ENCODE measurements around the gene RHBDD2.
A peak's percentile ranks its signal among the peaks of the same experiment; 100 is the strongest.

The RHBDD2 gene

DNA sequence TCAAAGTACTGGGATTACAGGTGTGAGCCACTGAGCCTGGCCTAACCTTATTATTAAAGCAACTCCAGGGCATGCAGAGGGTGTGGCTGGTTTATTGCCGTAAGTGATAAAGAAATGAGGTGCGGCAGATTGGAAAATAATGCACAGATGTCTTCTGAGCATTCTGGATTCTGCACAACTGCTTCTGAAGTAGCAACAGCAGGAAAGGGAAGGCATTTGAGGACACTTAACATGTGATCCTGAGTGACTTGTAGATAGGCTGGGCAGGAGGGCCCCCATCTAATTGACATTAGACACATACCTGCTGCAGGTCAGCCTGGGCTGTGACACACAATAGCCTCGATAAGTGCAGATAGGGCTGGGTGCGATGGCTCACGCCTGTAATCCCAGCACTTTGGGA lies 5.6 kb downstream of the RHBDD2 start:
- DNase-seq: no peak
- Histone ChIP-seq H3K23ac (ENCODE audit: low read length in 2 of 2) (no peak overlapping the region), H3K79me1 (replicated peaks; ENCODE audit: low read length, poor library complexity, severe bottlenecking) (peaks cover 39% of the 10 kb centered on the region), H2BK15ac (ENCODE audit: low read depth, poor library complexity, severe bottlenecking) (no peak overlapping the region), H2BK5ac (ENCODE audit: low read depth, low read length, poor library complexity, severe bottlenecking) (no peak overlapping the region), H2BK12ac (ENCODE audit: low read length in 2 of 2) (no peak overlapping the region), H3K14ac (ENCODE audit: low read length in 2 of 2) (no peak overlapping the region), H3K9ac (ENCODE audit: low read length) (no peak overlapping the region), H2AK5ac (ENCODE audit: low read length, severe bottlenecking) (no peak overlapping the region), H4K91ac (ENCODE audit: low read length) (no peak overlapping the region), H3K4ac (ENCODE audit: low read depth in 1 of 2, low read length in 2 of 2) (no peak overlapping the region), H3K18ac (ENCODE audit: low read depth in 1 of 2, low read length in 2 of 2) (no peak overlapping the region), H3K4me1 (ENCODE audit: control insufficient read depth, insufficient read depth, low read depth, low read length) (peaks cover 19% of the 10 kb centered on the region), H2AFZ (ENCODE audit: low read depth, low read length) (no peak overlapping the region), H3K4me2 (ENCODE audit: low read length, poor library complexity, severe bottlenecking) (no peak overlapping the region), H3K27ac (ENCODE audit: low read length, poor library complexity, severe bottlenecking) (no peak overlapping the region), H3K27me3 (ENCODE audit: control insufficient read depth in 1 of 2, insufficient read depth in 1 of 2, low read length in 2 of 2) (no peaks in the 10 kb centered on the region), H3K36me3 (ENCODE audit: control insufficient read depth in 1 of 2, insufficient read depth in 2 of 2, low read depth in 1 of 2, low read length in 2 of 2) (peaks cover 73 to 82% of the 10 kb centered on the region in 2 experiments), H2BK120ac (ENCODE audit: low read depth, low read length) (no peak overlapping the region), H3K4me3 (ENCODE audit: insufficient read depth in 1 of 2, low read depth in 1 of 2, low read length in 2 of 2) (no peak overlapping the region), H4K8ac (ENCODE audit: low read length) (no peak overlapping the region), H3K9me3 (ENCODE audit: control insufficient read depth, low read length) (no peaks in the 10 kb centered on the region)
- over 99% methylated on average over 5 of the region's 5 CpGs for WGBS

GRCh38 chr7:75885036-75885435 lies 6.2 kb downstream of the RHBDD2 start:
- Histone ChIP-seq H2AFZ (ENCODE audit: low read depth, low read length) (no peak overlapping the region), H2BK15ac (ENCODE audit: low read depth, poor library complexity, severe bottlenecking) (no peak overlapping the region), H2BK120ac (ENCODE audit: low read depth, low read length) (no peak overlapping the region), H3K9ac (ENCODE audit: low read length) (no peak overlapping the region), H2AK5ac (ENCODE audit: low read length, severe bottlenecking) (no peak overlapping the region), H3K9me3 (ENCODE audit: control insufficient read depth, low read length) (no peaks in the 10 kb centered on the region), H3K36me3 (ENCODE audit: control insufficient read depth in 1 of 2, insufficient read depth in 2 of 2, low read depth in 1 of 2, low read length in 2 of 2) (peaks cover 73 to 82% of the 10 kb centered on the region in 2 experiments), H4K8ac (ENCODE audit: low read length) (no peak overlapping the region), H3K4me1 (ENCODE audit: control insufficient read depth, insufficient read depth, low read depth, low read length) (peaks cover 23% of the 10 kb centered on the region), H3K27me3 (ENCODE audit: control insufficient read depth in 1 of 2, insufficient read depth in 1 of 2, low read length in 2 of 2) (no peaks in the 10 kb centered on the region), H3K4me2 (ENCODE audit: low read length, poor library complexity, severe bottlenecking) (no peak overlapping the region), H3K4me3 (ENCODE audit: insufficient read depth in 1 of 2, low read depth in 1 of 2, low read length in 2 of 2) (no peak overlapping the region), H3K14ac (ENCODE audit: low read length in 2 of 2) (no peak overlapping the region), H2BK12ac (ENCODE audit: low read length in 2 of 2) (no peak overlapping the region), H3K4ac (ENCODE audit: low read depth in 1 of 2, low read length in 2 of 2) (no peak overlapping the region), H3K18ac (ENCODE audit: low read depth in 1 of 2, low read length in 2 of 2) (no peak overlapping the region), H2BK5ac (ENCODE audit: low read depth, low read length, poor library complexity, severe bottlenecking) (no peak overlapping the region), H3K23ac (ENCODE audit: low read length in 2 of 2) (no peak overlapping the region), H3K27ac (ENCODE audit: low read length, poor library complexity, severe bottlenecking) (no peak overlapping the region), H3K79me1 (replicated peaks; ENCODE audit: low read length, poor library complexity, severe bottlenecking) (peaks cover 39% of the 10 kb centered on the region), H4K91ac (ENCODE audit: low read length) (no peak overlapping the region)
- WGBS: 100% methylated on average over 3 of the region's 3 CpGs
- DNase-seq: no peak

GRCh38 chr7:75887669-75888369 lies 9.0 kb downstream of the RHBDD2 start:
- no peak overlapping the region for H2BK15ac ChIP-seq (ENCODE audit: low read depth, poor library complexity, severe bottlenecking)
- no peak overlapping the region for H4K91ac ChIP-seq (ENCODE audit: low read length)
- H4K8ac ChIP-seq (ENCODE audit: low read length): no peak overlapping the region
- H3K27me3 ChIP-seq (ENCODE audit: control insufficient read depth in 1 of 2, insufficient read depth in 1 of 2, low read length in 2 of 2): no peaks in the 10 kb centered on the region
- no peak overlapping the region for H3K18ac ChIP-seq (ENCODE audit: low read depth in 1 of 2, low read length in 2 of 2)
- 97% methylated on average over 13 of the region's 13 CpGs for WGBS
- H2BK120ac ChIP-seq (ENCODE audit: low read depth, low read length): no peak overlapping the region
- H3K4ac ChIP-seq (ENCODE audit: low read depth in 1 of 2, low read length in 2 of 2): no peak overlapping the region
- H3K4me3 ChIP-seq (ENCODE audit: insufficient read depth in 1 of 2, low read depth in 1 of 2, low read length in 2 of 2): no peak overlapping the region
- no peak overlapping the region for H2BK5ac ChIP-seq (ENCODE audit: low read depth, low read length, poor library complexity, severe bottlenecking)
- no peak overlapping the region for H3K27ac ChIP-seq (ENCODE audit: low read length, poor library complexity, severe bottlenecking)
- H3K36me3 ChIP-seq (ENCODE audit: control insufficient read depth in 1 of 2, insufficient read depth in 2 of 2, low read depth in 1 of 2, low read length in 2 of 2): peaks cover 58 to 64% of the 10 kb centered on the region in 2 experiments
- no peak overlapping the region for H3K23ac ChIP-seq (ENCODE audit: low read length in 2 of 2)
- no peak overlapping the region for H2AFZ ChIP-seq (ENCODE audit: low read depth, low read length)
- H3K4me2 ChIP-seq (ENCODE audit: low read length, poor library complexity, severe bottlenecking): no peak overlapping the region
- H3K4me1 ChIP-seq (ENCODE audit: control insufficient read depth, insufficient read depth, low read depth, low read length): peaks cover 16% of the 10 kb centered on the region
- no peak overlapping the region for H3K9ac ChIP-seq (ENCODE audit: low read length)
- H2AK5ac ChIP-seq (ENCODE audit: low read length, severe bottlenecking): no peak overlapping the region
- peaks cover 22% of the 10 kb centered on the region for H3K79me1 ChIP-seq (replicated peaks; ENCODE audit: low read length, poor library complexity, severe bottlenecking)
- no peak for DNase-seq
- H2BK12ac ChIP-seq (ENCODE audit: low read length in 2 of 2): no peak overlapping the region
- peak overlapping the region in 1 of 2 experiments; percentile 30 for H3K14ac ChIP-seq (ENCODE audit: low read length in 2 of 2)
- H3K9me3 ChIP-seq (ENCODE audit: control insufficient read depth, low read length): no peaks in the 10 kb centered on the region

DNA sequence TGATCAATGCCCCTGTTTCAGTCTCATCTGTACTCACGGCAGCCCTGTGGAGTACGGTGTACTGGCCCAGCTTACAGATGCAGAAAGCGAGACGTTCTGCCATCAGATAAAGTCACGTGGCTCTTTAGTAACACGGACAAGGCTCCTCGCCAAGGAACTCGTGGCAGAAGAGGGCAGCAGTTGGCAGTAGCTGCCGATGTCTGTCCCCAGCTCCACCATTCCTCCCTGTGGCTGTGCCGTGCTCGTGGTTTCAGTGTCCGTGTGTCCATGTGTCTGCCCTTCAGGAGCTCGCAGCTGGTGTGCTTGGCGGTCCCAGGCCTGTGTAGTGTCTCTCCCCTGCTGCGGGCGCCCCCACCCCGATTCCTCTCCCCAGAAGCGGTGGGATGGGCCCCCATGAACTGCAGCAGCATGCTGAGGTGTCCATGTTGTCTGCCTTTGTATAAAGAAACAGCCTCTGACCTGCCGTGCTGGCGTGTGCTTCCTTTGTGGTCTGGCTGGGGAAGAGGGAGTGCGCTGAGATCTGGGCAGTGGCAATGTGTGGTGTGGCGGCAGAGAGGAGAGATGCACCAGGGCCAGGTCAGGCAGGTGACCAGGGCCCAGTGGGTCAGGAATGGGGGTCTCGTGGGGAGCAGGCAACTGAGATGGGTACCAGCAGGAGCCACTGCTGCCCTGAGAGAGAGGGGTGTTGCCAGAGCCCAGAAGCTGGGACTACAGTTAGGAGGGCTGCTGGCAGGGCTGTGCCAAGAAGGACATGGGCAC lies 9.8 kb downstream of the RHBDD2 start:
- Histone ChIP-seq H3K9me3 (ENCODE audit: control insufficient read depth, low read length) (no peaks in the 10 kb centered on the region), H2BK120ac (ENCODE audit: low read depth, low read length) (no peak overlapping the region), H3K4me1 (ENCODE audit: control insufficient read depth, insufficient read depth, low read depth, low read length) (peaks cover 14% of the 10 kb centered on the region), H3K36me3 (ENCODE audit: control insufficient read depth in 1 of 2, insufficient read depth in 2 of 2, low read depth in 1 of 2, low read length in 2 of 2) (peaks cover 49 to 55% of the 10 kb centered on the region in 2 experiments), H3K9ac (ENCODE audit: low read length) (no peak overlapping the region), H2AK5ac (ENCODE audit: low read length, severe bottlenecking) (no peak overlapping the region), H2AFZ (ENCODE audit: low read depth, low read length) (no peak overlapping the region), H2BK12ac (ENCODE audit: low read length in 2 of 2) (peak overlapping the region in 1 of 2 experiments; percentile 3), H3K4me2 (ENCODE audit: low read length, poor library complexity, severe bottlenecking) (no peak overlapping the region), H3K27me3 (ENCODE audit: control insufficient read depth in 1 of 2, insufficient read depth in 1 of 2, low read length in 2 of 2) (no peaks in the 10 kb centered on the region), H3K18ac (ENCODE audit: low read depth in 1 of 2, low read length in 2 of 2) (no peak overlapping the region), H3K27ac (ENCODE audit: low read length, poor library complexity, severe bottlenecking) (no peak overlapping the region), H2BK15ac (ENCODE audit: low read depth, poor library complexity, severe bottlenecking) (no peak overlapping the region), H3K79me1 (replicated peaks; ENCODE audit: low read length, poor library complexity, severe bottlenecking) (peaks cover 16% of the 10 kb centered on the region), H3K14ac (ENCODE audit: low read length in 2 of 2) (peak overlapping the region in 1 of 2 experiments; percentile 66), H3K4ac (ENCODE audit: low read depth in 1 of 2, low read length in 2 of 2) (no peak overlapping the region), H2BK5ac (ENCODE audit: low read depth, low read length, poor library complexity, severe bottlenecking) (no peak overlapping the region), H3K23ac (ENCODE audit: low read length in 2 of 2) (no peak overlapping the region), H3K4me3 (ENCODE audit: insufficient read depth in 1 of 2, low read depth in 1 of 2, low read length in 2 of 2) (no peak overlapping the region), H4K8ac (ENCODE audit: low read length) (no peak overlapping the region), H4K91ac (ENCODE audit: low read length) (no peak overlapping the region)
- DNase-seq: no peak
- 93% methylated on average over 23 of the region's 23 CpGs for WGBS
